ENCODE results near the gene COX6A2.

COX6A2 gene

DNA sequence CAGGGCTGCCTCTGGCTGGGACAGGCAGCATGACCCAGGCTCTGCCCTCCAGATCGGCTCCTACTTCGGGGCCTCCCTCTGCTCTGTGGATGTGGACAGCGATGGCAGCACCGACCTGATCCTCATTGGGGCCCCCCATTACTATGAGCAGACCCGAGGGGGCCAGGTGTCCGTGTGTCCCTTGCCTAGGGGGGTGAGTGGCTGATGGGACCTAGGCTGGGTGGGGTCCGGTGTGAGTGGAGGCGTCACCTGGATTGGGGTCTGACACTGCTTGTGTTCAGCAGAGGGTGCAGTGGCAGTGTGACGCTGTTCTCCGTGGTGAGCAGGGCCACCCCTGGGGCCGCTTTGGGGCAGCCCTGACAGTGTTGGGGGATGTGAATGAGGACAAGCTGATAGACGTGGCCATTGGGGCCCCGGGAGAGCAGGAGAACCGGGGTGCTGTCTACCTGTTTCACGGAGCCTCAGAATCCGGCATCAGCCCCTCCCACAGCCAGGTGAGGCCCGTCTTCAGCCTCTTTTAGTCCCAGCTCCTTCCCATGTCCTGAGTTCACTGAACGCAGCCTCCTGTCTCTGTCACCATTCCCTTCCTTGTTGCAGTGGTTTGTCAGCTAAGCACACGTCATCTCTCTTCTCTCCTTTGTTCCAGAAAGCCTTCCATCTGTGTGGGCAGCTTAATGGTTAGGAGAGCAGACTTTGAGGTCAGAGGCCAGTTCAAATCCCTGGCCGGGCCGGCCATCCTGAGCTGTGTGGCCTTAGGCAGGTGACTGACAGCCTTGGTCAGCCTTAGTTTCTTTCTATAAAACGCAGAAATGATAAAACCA is 16.9 kb downstream of the COX6A2 start:
- TF ChIP-seq, protein P1, sequence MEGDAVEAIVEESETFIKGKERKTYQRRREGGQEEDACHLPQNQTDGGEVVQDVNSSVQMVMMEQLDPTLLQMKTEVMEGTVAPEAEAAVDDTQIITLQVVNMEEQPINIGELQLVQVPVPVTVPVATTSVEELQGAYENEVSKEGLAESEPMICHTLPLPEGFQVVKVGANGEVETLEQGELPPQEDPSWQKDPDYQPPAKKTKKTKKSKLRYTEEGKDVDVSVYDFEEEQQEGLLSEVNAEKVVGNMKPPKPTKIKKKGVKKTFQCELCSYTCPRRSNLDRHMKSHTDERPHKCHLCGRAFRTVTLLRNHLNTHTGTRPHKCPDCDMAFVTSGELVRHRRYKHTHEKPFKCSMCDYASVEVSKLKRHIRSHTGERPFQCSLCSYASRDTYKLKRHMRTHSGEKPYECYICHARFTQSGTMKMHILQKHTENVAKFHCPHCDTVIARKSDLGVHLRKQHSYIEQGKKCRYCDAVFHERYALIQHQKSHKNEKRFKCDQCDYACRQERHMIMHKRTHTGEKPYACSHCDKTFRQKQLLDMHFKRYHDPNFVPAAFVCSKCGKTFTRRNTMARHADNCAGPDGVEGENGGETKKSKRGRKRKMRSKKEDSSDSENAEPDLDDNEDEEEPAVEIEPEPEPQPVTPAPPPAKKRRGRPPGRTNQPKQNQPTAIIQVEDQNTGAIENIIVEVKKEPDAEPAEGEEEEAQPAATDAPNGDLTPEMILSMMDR (IDR thresholded peaks at IDR 0.05; ENCODE audit: extremely low read depth, missing control alignments) = no peak
- no peak for DNase-seq (ENCODE audit: low spot score)

DNA sequence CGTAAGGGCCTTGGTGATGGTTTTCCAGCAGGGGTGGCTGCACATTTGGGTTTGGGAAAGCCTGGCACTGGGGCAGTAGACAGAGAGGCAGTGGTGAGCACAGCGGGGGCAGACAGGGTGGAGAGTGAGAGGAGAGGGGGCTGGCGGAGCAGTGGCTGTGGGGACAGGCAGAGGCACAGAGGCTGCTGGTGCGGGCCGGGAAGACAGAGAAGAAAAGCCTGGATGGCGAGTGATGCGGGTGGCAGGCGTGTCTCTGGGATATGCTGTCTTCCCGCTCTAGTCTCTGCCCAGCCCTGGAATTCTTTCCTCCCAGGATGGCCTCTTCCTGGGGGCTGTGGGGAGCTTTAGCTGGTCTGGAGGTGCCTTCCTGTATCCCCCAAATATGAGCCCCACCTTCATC is 18.1 kb downstream of the COX6A2 start:
- TF ChIP-seq, protein P1 (IDR thresholded peaks at IDR 0.05; ENCODE audit: extremely low read depth, missing control alignments) = no peak
- no peak for DNase-seq (ENCODE audit: low spot score)

DNA sequence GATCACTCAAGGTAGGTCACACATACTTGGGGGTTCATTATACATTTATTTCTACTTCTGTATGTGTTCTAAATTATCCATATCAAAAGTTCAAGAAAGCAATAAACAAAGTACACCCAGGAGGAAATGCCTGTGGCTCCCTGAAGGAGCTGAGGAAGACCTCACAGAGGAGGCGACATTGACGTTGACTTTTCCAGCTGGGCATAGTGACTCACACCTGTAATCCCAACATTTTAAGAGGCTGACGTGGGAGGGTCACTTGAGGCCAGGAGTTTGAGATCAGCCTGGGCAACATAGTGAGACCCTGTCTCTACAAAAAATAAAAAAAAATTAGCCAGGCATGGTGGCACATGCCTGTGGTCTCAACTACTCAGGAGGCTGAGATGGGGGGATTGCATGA is 18.7 kb downstream of the COX6A2 start:
- TF ChIP-seq, protein P1 (IDR thresholded peaks at IDR 0.05; ENCODE audit: extremely low read depth, missing control alignments) = no peak
- DNase-seq (ENCODE audit: low spot score) = no peak

DNA sequence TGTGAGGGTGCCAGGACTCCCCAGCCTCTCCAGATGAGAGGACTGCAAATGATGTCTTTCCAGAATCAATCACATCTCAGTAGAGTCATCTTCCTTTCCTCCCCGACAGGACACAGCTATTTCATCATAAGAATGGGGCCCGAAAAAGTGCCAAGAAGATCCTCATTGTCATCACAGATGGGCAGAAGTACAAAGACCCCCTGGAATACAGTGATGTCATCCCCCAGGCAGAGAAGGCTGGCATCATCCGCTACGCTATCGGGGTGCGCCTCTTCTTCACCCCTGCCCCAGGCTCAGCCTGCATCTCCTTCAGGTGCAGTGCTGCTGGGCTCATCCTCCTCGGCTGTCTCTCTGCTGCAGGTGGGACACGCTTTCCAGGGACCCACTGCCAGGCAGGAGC is 20.8 kb downstream of the COX6A2 start:
- DNase-seq (ENCODE audit: low spot score) = no peak
- TF ChIP-seq, protein P1 (IDR thresholded peaks at IDR 0.05; ENCODE audit: extremely low read depth, missing control alignments) = no peak

DNA sequence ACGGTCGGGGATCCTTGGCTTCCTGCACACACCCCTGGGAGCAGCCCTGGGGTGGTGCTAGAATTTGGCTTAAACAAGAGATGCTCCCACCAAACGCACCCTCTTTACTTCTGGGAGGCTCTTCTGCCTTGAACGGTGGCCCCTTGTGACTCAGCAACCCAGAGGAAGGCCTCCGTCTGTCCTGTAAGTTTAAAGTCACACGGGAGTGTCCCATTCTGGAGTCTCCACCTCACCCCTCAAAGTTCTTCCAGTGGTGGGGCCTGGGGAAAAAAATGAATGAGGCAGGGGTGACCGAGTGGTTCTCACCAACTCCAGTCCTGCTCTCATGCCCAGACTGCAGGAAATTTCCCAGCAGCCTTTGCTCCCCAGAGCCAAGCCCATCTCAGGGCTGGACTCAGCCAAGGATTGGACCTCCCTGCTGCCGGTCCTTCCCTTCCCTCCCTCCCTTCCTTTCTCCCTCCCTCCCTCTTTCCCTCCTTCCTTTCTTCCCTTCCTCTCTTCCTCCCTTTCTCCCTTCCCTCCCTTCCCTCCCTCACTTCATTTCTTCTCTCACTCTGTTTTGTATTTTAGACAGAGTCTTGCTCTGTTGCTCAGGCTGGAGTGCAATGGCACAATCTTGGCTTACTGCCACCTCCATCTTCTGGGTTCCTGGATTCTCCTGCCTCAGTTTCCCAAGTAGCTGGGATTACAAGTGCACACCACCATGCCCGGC is 23.7 kb downstream of the COX6A2 start:
- no peak for DNase-seq (ENCODE audit: low spot score)
- TF ChIP-seq, protein P1 (IDR thresholded peaks at IDR 0.05; ENCODE audit: extremely low read depth, missing control alignments) = no peak

DNA sequence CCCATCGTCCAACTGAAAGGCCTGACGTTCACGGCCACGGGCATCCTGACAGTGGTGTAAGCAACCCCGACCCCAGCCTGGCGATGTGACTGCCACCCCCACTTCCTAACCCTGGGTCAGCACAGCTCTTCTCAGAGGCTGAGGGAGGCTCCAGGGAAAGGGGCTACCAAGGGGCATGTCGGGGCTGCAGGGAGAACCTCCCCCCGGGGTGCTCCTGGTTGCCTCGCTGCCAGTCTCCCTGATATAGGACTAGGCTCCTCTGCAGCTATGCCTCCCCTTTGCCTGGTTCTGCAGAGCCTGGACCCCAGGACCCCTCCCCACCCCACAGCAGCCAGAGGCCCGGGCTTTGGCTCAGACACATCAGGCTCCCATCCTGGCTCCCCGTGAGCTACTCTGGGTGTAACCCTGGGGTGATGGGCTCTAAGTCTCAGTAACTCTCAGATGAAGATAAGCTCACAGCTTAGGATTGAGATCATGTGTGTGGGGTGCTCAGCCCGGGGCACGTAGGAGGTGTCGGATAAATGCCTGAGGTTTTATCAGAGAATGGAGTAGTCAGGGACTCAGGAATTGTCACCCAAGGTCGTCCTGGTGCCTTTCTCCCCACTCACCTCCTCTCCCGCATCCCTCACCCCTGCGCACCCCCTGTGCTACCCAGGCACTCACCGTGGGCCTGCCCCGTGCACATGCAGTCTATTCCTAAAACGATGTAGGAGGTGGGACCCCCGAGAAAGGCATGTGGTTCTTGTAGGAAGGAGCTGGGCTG is 24.4 kb downstream of the COX6A2 start:
- DNase-seq (ENCODE audit: low spot score) = no peak
- TF ChIP-seq, protein P1 (IDR thresholded peaks at IDR 0.05; ENCODE audit: extremely low read depth, missing control alignments) = no peak

DNA sequence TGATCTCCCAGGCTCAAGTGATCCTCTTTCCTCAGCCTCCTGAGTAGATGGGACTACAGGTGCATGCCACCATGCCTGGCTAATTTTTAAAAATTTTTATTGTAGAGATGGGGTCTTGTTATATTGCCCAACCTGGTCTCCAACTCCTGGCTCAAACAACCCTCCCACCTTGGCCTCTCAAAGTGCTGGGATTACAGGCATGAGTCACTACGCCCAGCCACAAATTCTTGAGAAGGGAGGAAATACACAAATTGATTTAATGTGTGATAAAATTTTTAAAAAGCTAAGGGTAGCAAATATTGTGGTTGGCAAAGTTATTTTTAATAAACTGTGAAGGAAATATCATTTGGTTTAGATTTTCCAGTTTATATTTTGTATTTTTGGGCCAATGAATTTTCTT is 25.5 kb downstream of the COX6A2 start:
- DNase-seq (ENCODE audit: low spot score) = no peak
- TF ChIP-seq, protein P1 (IDR thresholded peaks at IDR 0.05; ENCODE audit: extremely low read depth, missing control alignments) = no peak
